NCI-H146 treated with DMSO at 0.1 percent for 48 hours (cell line): Measurements from ENCODE around the gene NDUFAF7.
"Not testable (repeated sequence)": the region's sequence is repeated elsewhere in the genome, so short reads cannot be mapped to it uniquely, and the experiment has no call there.

Experiments
- DNase-seq: peaks from one replicate; lab custom pipeline; 2025; ENCODE audit not compliant: unreplicated experiment; lab: John Stamatoyannopoulos, UW

NDUFAF7 gene

GRCh38 chr2:37231241-37232130 lies at the start of gene NDUFAF7, which contains the start of gene CEBPZ:
Gene NDUFAF7 (plus strand): TSS chr2:37231658. CDS start chr2:37231706, 48 bp downstream.
Gene CEBPZ (minus strand): TSS chr2:37231596. CDS start chr2:37231567, 29 bp downstream.
- peak; percentile 79 for DNase-seq

DNA sequence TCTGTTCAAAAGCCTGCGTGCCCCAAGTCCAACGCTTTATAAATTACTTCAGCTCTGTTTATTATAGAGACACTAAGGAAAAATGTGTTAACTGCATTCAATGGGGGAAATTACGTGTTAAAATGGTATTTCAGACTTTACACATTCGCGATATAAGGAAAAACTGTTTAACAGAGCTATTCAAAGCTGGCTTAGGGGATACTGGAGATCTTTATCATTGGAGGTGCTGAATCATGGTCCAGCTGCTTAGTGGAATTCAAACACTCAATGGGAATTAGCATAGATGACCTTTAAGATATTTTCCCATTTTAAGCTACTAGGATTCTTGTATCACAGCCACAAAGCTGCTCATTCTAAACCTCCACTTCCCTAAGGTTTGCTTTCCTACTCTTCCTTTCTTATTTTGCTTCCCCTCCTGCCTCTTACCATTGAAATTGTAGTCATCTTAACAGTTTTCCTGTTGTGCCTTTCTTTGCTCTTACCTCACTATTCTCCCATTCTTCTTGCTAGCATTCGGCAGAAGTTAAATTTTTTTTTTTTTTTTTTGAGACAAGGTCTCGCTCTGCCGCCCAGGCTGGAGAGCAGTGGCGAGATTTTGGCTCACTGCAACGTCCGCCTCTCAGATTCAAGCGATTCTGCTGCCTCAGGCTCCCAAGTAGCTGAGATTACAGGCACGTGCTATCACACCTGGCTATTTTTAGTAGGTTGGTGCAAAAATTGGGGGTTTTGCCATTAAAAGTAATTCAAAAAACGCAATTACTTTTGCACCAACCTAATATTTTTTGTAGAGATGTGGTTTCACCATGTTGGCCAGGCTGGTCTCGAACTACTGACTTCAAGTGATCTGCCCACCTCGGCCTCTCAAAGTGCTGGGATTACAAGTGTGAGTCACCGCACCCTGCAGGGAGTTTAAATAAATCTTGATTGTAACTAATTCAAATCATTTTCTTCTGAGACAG lies 49.5 kb upstream of the NDUFAF7 start:
- no peak for DNase-seq

DNA sequence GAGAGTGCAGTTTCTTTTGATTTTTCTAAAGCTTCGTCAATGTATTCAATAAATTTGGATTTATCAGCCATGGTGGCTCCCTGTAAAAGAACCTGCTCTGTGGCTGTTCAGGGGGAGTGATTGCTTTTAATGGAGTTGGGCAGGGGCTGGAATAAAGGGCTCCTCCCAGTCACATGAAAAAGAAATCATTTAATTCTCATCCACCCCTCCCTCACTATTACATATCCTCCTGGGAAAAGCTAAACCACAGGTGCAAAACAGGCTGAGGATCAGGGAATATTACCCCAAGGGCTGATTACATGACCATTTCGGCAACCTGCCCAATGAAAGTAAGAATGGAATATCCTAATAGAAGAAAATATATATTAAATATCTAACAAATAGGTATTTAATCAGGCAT lies 42.9 kb upstream of the NDUFAF7 start, which contains the start of gene SULT6B1:
TSS of gene SULT6B1 (minus strand) at position 101 of the 400 bp plus-strand sequence. CDS start at position 71, 30 bp downstream.
- no peak for DNase-seq

DNA sequence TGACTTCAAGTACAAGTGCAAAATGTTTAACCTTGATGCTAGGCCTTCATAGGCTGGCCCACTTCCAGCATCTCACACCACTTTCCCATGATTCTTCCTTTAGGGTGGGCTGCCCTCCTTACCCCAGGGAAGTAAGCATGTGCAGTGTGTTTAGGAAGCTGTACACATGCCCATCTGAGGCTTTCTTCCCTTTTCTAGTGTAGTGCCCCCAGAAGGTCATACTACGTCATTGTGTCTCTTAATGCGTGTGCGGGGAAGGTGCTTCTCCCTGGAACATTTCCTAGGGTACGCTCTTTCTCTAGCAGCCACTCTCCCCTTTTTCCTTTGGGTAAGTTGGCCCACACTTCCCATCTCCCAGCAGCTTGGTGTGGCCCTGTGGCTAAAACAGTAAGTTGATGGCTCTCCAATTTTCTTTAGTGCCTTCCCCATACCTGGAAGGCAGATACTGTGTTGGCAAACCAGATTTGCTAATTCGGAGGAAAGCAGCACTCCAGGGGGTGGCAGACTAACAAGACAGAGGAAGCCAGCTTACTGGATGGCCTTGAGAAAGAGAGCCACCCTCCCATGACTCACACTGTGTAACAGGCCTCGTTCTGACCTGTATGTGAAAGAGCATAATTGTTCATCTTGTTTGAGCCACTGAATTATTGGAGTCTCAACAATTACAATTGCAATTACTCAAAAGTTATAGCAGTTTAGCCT lies 41.9 kb upstream of the NDUFAF7 start:
- DNase-seq, result peak; percentile 34

GRCh38 chr2:37190290-37190689 lies 41.2 kb upstream of the NDUFAF7 start:
- no peak for DNase-seq

DNA sequence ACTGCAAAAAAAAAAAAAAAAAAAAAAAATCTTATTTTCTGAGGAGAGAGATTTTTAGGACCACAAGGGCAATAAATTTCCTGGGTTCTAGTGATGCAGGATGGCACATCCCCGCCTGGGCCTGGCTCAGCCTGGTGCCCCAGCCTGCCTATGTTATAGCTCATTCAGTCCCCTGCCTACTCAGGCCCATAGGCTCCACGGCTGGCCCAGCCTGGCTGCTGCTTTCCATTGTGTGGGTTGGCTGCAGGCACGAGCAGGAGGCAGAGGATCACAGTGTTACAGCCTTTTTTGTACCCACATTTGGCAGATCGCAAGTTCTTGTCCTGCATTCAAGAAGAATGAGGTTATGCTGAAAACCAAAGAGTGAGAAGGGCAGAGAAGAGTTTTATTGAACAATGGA lies 40.2 kb upstream of the NDUFAF7 start:
- no peak for DNase-seq

DNA sequence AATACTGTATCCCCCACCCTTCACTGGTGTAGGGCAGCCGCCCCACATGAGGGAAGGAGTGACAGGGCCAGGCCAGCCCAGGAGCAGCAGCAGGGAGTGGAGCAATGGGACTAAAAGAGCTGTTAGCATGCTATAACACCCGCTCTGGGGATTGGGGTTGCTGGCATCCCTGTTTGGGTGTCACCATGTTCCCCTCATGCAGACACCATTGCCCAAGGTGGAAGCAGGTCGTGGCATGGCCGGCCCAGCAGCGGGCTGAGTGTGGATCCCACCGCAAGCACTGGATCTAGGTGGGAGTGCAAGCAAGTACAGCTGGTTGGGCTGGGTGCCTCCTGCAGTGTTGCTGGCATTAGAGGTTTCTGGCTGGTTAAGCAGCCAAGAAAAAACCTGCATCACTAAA lies 39.7 kb upstream of the NDUFAF7 start:
- DNase-seq, result no peak

GRCh38 chr2:37192551-37192950 lies 38.9 kb upstream of the NDUFAF7 start:
- no peak for DNase-seq

- not testable (repeated sequence) for DNase-seq
Observed at GRCh38 chr2:37195862-37196319, 35.6 kb upstream of the NDUFAF7 start.

DNA sequence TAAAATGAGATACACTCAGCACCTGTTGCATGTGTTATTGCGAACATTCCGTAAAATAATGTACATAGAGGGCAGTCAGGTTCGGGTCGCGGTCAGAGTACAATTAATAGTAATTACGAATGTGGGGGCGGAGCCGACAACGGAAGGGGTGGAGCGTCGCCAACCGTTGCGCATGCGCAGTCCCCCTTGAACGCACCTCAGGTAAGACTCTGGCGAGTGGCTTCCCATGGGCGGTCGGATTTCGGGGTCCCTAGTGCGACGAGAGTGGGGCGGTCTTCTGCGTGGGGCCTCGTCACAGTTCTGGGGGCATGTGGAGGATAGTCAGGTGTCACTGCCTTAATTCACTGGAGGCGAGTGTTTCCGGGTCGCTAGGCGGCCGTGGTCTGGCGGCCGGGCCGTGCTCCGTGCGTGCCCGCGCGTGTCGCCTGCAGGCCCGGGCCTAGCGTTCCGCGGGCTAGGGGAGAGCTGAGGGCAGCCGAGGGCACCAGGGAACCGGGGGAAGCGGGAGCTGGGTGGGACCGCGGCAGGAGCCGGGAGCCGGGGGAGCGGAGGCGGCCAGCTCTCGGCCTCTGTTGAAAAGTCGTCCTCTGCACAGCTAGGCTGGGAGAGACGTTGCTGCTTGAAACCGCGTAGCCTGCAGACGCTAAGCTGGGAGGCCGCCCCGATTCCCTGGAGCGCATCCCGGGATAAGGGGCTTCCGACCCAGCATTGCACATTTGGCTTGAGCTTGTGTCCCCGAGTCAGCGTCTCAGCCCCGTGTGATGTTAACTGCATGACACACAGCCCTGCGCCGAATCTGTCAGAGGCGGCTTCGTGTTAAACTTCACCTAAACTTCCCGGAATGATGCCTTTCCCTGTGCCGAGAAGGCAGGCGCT lies 34.9 kb upstream of the NDUFAF7 start, which contains the start of gene CEBPZOS:
TSS of gene CEBPZOS (plus strand) at position 177 of the 876 bp plus-strand sequence. CDS start 3,209 bp downstream, outside the sequence.
- peak; percentile 70 for DNase-seq

DNA sequence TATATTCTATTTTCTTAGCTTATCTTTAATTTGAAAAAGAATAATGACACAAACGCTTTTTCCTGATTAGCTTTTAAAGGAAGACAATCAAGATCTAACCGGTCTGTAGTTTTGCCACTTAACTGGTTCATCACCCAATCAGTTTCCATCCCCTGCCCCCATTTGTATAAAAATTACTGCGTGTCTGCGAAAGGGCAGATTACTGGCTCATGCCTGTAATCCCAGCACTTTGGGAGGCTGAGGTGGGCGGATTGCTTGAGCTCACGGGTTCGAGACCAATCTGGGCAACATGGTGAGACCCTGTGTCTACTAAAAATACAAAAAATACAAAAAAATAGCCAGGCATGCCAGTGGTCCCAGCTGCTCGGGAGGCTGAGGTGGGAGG lies 32.8 kb upstream of the NDUFAF7 start:
- no peak for DNase-seq

GRCh38 chr2:37201208-37201607 lies 30.2 kb upstream of the NDUFAF7 start:
- DNase-seq, result no peak

DNA sequence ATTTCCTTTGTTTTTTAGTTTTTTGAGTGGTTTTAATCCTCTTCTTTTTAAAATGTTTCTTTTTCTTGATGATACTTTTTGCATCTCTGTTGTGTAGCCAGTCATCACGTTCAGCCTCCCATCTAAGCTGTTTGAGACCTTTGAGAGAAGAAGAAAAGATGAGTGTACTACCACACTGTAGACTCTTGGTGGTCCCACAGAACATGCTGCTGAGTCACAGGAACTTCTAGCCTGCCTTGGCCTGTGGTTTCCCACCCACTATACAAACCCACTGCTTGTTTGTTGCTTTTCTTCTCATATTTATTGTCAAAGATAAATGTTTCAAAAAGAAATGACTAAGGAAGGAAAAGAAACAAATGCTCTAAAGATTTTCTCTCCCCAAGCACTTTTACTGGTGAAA lies 29.7 kb upstream of the NDUFAF7 start:
- no peak for DNase-seq

DNA sequence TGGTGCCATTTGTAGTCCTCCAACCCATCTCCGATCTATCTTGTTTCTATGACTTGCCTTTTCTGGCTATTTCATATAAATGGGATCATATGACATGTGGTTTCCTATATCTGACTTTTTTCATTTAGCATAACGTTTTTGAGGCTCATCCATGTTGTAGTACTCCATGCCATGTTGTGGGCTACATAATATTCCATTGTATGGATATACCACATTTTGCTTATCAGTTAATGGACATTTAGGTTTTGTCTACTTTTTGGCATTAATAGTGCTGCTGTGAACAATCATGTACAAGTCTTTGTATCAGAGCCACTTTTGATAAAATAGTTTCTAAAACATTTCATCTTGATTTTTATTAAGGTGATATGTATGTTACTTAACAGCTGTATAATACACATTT lies 27.8 kb upstream of the NDUFAF7 start:
- DNase-seq, result no peak

DNA sequence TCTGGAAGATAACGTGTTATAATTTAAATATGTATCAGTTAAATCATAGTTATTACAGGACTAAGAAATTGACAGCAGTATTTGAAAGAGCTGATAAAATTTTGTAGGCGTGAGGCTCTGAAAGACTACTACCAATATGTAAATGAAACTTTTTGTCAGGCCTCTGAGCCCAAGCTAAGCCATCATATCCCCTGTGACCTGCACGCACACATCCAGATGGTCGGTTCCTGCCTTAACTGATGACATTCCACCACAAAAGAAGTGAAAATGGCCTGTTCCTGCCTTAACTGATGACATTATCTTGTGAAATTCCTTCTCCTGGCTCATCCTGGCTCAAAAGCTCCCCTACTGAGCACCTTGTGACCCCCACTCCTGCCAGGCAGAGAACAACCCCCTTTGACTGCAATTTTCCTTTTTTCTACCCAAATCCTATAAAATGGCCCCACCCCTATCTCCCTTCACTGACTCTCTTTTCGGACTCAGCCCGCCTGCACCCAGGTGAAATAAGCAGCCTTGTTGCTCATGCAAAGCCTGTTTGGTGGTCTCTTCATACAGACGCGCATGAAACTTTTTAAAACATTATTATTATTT lies 26.3 kb upstream of the NDUFAF7 start:
- DNase-seq, result not testable (repeated sequence)

- no peak for DNase-seq
Observed at GRCh38 chr2:37205689-37206341, 25.6 kb upstream of the NDUFAF7 start.

- DNase-seq, result not testable (repeated sequence)
Observed at GRCh38 chr2:37206760-37207159, 24.7 kb upstream of the NDUFAF7 start.

- no peak for DNase-seq
Observed at GRCh38 chr2:37211212-37211611, 20.2 kb upstream of the NDUFAF7 start.

GRCh38 chr2:37211939-37212338 lies 19.5 kb upstream of the NDUFAF7 start:
- DNase-seq, result no peak
